ENCODE data around the gene ALDH9A1.

Gene ALDH9A1

DNA sequence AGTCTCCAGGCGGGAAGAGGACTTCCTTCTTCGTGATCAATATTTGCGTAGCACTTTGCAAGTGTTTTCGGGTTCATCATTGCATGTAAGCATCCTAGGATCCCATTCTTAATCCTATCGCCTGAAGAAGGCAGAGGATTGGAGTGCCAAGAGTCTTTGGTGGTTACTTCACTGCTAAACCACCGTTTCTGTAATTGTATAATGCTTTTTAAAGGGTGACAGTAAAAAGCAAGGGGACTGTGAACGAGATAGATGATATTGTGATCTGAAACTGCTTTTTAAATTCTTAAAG lies 345 bp upstream of the ALDH9A1 start:
- Histone ChIP-seq H3K36me3 (ENCODE audit: control insufficient read depth, insufficient read depth, low read length) (no peaks in the 10 kb centered on the region), H3K4me2 (ENCODE audit: low read length) (peak overlapping the region; percentile 91), H3K4me1 (peaks cover 2% of the 10 kb centered on the region), H3K4me3 (ENCODE audit: low read depth, low read length) (peak overlapping the region; percentile 93), H2AFZ (peak overlapping the region; percentile 99), H3K27me3 (ENCODE audit: control insufficient read depth, insufficient read depth, low read length) (no peaks in the 10 kb centered on the region), H3K9ac (no peak overlapping the region), H3K27ac (peak overlapping the region; percentile 94), H3K9me3 (ENCODE audit: control insufficient read depth, low read length) (no peaks in the 10 kb centered on the region), H3K79me2 (peaks cover 5% of the 10 kb centered on the region)
- TF ChIP-seq, protein P1, sequence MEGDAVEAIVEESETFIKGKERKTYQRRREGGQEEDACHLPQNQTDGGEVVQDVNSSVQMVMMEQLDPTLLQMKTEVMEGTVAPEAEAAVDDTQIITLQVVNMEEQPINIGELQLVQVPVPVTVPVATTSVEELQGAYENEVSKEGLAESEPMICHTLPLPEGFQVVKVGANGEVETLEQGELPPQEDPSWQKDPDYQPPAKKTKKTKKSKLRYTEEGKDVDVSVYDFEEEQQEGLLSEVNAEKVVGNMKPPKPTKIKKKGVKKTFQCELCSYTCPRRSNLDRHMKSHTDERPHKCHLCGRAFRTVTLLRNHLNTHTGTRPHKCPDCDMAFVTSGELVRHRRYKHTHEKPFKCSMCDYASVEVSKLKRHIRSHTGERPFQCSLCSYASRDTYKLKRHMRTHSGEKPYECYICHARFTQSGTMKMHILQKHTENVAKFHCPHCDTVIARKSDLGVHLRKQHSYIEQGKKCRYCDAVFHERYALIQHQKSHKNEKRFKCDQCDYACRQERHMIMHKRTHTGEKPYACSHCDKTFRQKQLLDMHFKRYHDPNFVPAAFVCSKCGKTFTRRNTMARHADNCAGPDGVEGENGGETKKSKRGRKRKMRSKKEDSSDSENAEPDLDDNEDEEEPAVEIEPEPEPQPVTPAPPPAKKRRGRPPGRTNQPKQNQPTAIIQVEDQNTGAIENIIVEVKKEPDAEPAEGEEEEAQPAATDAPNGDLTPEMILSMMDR (IDR thresholded peaks at IDR 0.05) = no peak

DNA sequence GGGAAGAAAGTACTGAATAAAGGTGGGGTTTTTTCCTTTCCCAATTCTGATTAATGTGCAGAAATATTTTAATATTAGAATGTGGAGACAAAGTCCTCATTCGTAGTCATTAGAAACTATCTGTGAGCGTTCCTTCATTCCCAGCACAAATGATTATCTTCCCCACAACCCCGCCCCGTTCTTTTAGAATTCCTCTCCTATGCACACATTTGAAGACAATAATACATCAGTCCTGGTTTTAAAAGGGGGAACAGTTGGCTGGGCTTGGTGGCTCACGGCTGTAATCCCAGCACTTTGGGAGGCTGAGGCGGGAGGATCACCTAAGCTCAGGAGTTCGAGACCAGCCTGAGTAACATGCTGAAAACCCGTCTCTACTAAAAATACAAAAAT lies 876 bp downstream of the ALDH9A1 start:
- Histone ChIP-seq H3K36me3 (ENCODE audit: control insufficient read depth, insufficient read depth, low read length) (no peaks in the 10 kb centered on the region), H3K27ac (peak overlapping the region; percentile 94), H3K4me1 (peaks cover 2% of the 10 kb centered on the region), H3K4me3 (ENCODE audit: low read depth, low read length) (peak overlapping the region; percentile 93), H3K4me2 (ENCODE audit: low read length) (peak overlapping the region; percentile 91), H3K79me2 (peaks cover 5% of the 10 kb centered on the region), H3K27me3 (ENCODE audit: control insufficient read depth, insufficient read depth, low read length) (no peaks in the 10 kb centered on the region), H3K9me3 (ENCODE audit: control insufficient read depth, low read length) (no peaks in the 10 kb centered on the region), H3K9ac (no peak overlapping the region), H2AFZ (peak overlapping the region; percentile 99)
- TF ChIP-seq, protein P1 (IDR thresholded peaks at IDR 0.05) = no peak

DNA sequence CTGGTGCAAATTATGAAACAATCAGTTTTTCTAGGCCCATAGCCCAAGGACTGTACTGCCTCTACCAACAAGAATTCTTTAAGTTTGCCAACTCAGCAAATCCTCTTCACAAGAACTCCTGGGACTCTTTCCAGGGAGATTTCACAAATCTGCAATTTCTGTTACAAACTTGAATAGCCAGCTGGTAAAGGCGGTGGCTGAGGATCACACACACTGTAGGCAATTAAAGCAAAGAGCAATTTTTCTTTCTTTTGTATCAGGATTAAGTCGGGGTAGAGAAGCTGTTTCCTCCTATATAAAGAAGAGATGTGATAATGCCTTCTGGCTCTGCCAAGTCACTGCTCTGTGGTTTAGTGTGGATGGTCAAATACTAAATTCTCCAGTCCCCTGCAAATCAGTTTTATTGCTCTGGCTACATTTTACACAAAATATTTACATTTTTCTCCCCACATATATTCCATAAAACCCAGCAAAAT lies 1.7 kb downstream of the ALDH9A1 start:
- no peaks in the 10 kb centered on the region for H3K9me3 ChIP-seq (ENCODE audit: control insufficient read depth, low read length)
- H3K4me2 ChIP-seq (ENCODE audit: low read length) = peak overlapping the region; percentile 91
- H3K9ac ChIP-seq = no peak overlapping the region
- no peaks in the 10 kb centered on the region for H3K36me3 ChIP-seq (ENCODE audit: control insufficient read depth, insufficient read depth, low read length)
- no peak overlapping the region for H2AFZ ChIP-seq
- peak overlapping the region; percentile 51 for H3K27ac ChIP-seq
- H3K4me3 ChIP-seq (ENCODE audit: low read depth, low read length) = peak overlapping the region; percentile 8
- peaks cover 2% of the 10 kb centered on the region for H3K4me1 ChIP-seq
- TF ChIP-seq, protein P1 (IDR thresholded peaks at IDR 0.05) = no peak
- H3K79me2 ChIP-seq = peaks cover 5% of the 10 kb centered on the region
- H3K27me3 ChIP-seq (ENCODE audit: control insufficient read depth, insufficient read depth, low read length) = no peaks in the 10 kb centered on the region

DNA sequence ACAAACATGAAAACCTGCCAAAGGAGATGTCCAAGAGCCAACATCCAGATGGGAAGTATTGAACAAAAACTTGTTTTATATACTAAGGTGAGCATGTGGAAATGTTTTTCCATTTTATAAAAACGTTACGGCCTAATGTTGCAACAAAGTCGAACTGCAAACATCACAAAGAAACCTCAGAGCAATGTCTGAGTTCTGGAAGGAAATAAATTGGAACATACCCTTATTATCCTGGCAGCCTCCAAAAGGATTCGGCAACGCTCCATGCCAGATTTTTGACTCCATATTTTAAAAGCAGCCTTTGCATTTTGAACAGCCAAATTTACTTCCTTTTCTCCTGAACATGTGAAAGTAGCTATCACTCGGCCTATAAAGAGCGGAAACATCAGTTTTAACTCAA lies 3.3 kb downstream of the ALDH9A1 start:
- TF ChIP-seq, protein P1 (IDR thresholded peaks at IDR 0.05) = no peak
- Histone ChIP-seq H3K9ac (no peak overlapping the region), H3K79me2 (peaks cover 7% of the 10 kb centered on the region), H2AFZ (no peak overlapping the region), H3K4me3 (ENCODE audit: low read depth, low read length) (no peak overlapping the region), H3K27me3 (ENCODE audit: control insufficient read depth, insufficient read depth, low read length) (no peaks in the 10 kb centered on the region), H3K36me3 (ENCODE audit: control insufficient read depth, insufficient read depth, low read length) (no peaks in the 10 kb centered on the region), H3K4me1 (peaks cover 2% of the 10 kb centered on the region), H3K4me2 (ENCODE audit: low read length) (no peak overlapping the region), H3K27ac (no peak overlapping the region), H3K9me3 (ENCODE audit: control insufficient read depth, low read length) (no peaks in the 10 kb centered on the region)

DNA sequence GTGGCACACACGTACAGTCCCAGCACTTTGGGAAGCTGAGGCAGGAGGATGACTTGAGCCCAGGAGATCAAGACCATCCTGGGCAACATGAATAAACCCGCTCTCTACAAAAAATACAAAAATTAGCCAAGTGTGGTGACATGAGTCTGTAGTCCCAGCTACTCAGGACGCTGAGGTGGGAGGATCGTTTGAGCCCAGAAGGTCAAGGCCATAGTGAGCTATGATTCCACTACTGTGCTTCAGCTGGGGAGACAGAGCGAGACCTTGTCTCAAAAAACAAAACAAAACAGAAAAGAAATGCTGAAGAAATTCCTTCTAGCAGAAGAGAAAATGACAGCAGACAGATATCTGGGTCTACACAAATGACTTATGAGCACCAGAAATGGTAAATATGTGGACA lies 10.3 kb downstream of the ALDH9A1 start:
- no peak overlapping the region for H3K27ac ChIP-seq
- H3K4me1 ChIP-seq = no peaks in the 10 kb centered on the region
- H3K79me2 ChIP-seq = peaks cover 21% of the 10 kb centered on the region
- no peak overlapping the region for H3K4me3 ChIP-seq (ENCODE audit: low read depth, low read length)
- H3K9me3 ChIP-seq (ENCODE audit: control insufficient read depth, low read length) = no peaks in the 10 kb centered on the region
- no peak overlapping the region for H3K4me2 ChIP-seq (ENCODE audit: low read length)
- no peaks in the 10 kb centered on the region for H3K36me3 ChIP-seq (ENCODE audit: control insufficient read depth, insufficient read depth, low read length)
- no peaks in the 10 kb centered on the region for H3K27me3 ChIP-seq (ENCODE audit: control insufficient read depth, insufficient read depth, low read length)
- no peak overlapping the region for H3K9ac ChIP-seq
- no peak overlapping the region for H2AFZ ChIP-seq
- TF ChIP-seq, protein P1 (IDR thresholded peaks at IDR 0.05) = no peak

Measured in parathyroid adenoma (tissue), 2 donors.